Measurements from ENCODE around the gene LEFTY2. TPM values are rescaled to one million over a fixed set of nuclear protein-coding genes. Genes with fewer than 3 reads are reported as not detected.

Gene LEFTY2
- total RNA-seq, 1 experiment from 2014 or later, result not detected

GRCh38 chr1:225961659-225962439, 20.8 kb upstream of the LEFTY2 start:
- ChIA-PET POLR2A (interaction anchor here (0.6 to 1.6 kb wide), 5 partner anchors 11 to 79 kb away, joined by 3 to 5 read pairs (median 3); partner anchors contain the start of genes PYCR2 and TMEM63A), CTCF (interaction anchor here (0.6 to 1.8 kb wide), 13 partner anchors 10 to 190 kb away, joined by 3 to 6 read pairs (median 4); no protein-coding TSS in a partner anchor)
- intact Hi-C loops (cut with micrococcal nuclease), result no loop called here
- H3K36me3 Mint-ChIP-seq (ENCODE audit: insufficient read depth, unreplicated experiment), result no peaks in the 10 kb centered on the region
- no peak overlapping the region for H3K4me3 Mint-ChIP-seq (ENCODE audit: unreplicated experiment)
- no peak for TF ChIP-seq CTCF (IDR thresholded peaks at IDR 0.05; ENCODE audit: unreplicated experiment)
- H3K27ac Mint-ChIP-seq (ENCODE audit: low read depth, unreplicated experiment), result no peak overlapping the region
- H3K9me3 Mint-ChIP-seq (ENCODE audit: unreplicated experiment), result no peaks in the 10 kb centered on the region
- DNase-seq (ENCODE audit: unreplicated experiment), result no peak
- BruUV-seq (replicated peaks), result no TSS peak
- no peaks in the 10 kb centered on the region for H3K27me3 Mint-ChIP-seq (ENCODE audit: insufficient read depth, unreplicated experiment)
- peaks cover 5% of the 10 kb centered on the region for H3K4me1 Mint-ChIP-seq (ENCODE audit: insufficient read depth, unreplicated experiment)

- no peak for TF ChIP-seq CTCF (IDR thresholded peaks at IDR 0.05; ENCODE audit: unreplicated experiment)
- intact Hi-C loops (cut with micrococcal nuclease), result no loop called here
- no peak for DNase-seq (ENCODE audit: unreplicated experiment)
- Mint-ChIP-seq H3K4me3 (ENCODE audit: unreplicated experiment) (no peak overlapping the region), H3K27ac (ENCODE audit: low read depth, unreplicated experiment) (no peak overlapping the region), H3K27me3 (ENCODE audit: insufficient read depth, unreplicated experiment) (peaks cover 12% of the 10 kb centered on the region), H3K4me1 (ENCODE audit: insufficient read depth, unreplicated experiment) (peaks cover 11% of the 10 kb centered on the region), H3K36me3 (ENCODE audit: insufficient read depth, unreplicated experiment) (no peaks in the 10 kb centered on the region), H3K9me3 (ENCODE audit: unreplicated experiment) (peaks cover 7% of the 10 kb centered on the region)
- POLR2A ChIA-PET, result no interaction called here
- no TSS peak for BruUV-seq (replicated peaks)
- CTCF ChIA-PET, result interaction anchor here (0.5 to 1.6 kb wide), 3 partner anchors 19 to 81 kb away, joined by 3 to 5 read pairs (median 3); no protein-coding TSS in a partner anchor
Observed at GRCh38 chr1:225958041-225958440, 17.0 kb upstream of the LEFTY2 start.

- no TSS peak for BruUV-seq (replicated peaks)
- POLR2A ChIA-PET, result interaction anchor here (1.0 kb wide), 1 partner anchor 9 kb away, joined by 3 read pairs; no protein-coding TSS in a partner anchor
- peaks cover 7% of the 10 kb centered on the region for H3K9me3 Mint-ChIP-seq (ENCODE audit: unreplicated experiment)
Observed at GRCh38 chr1:225954753-225955152, 13.7 kb upstream of the LEFTY2 start.

More at GRCh38 chr1:225954753-225955152, 13.7 kb upstream of the LEFTY2 start:
- CTCF ChIA-PET, result interaction anchor here (0.5 to 1.0 kb wide), 3 partner anchors 10 to 356 kb away, joined by 3 to 4 read pairs (median 4); no protein-coding TSS in a partner anchor
- no peak for DNase-seq (ENCODE audit: unreplicated experiment)
- no peak for TF ChIP-seq CTCF (IDR thresholded peaks at IDR 0.05; ENCODE audit: unreplicated experiment)
- Mint-ChIP-seq H3K27me3 (ENCODE audit: insufficient read depth, unreplicated experiment) (peaks cover 24% of the 10 kb centered on the region), H3K27ac (ENCODE audit: low read depth, unreplicated experiment) (no peak overlapping the region), H3K36me3 (ENCODE audit: insufficient read depth, unreplicated experiment) (no peaks in the 10 kb centered on the region), H3K4me3 (ENCODE audit: unreplicated experiment) (no peak overlapping the region), H3K4me1 (ENCODE audit: insufficient read depth, unreplicated experiment) (peaks cover 5% of the 10 kb centered on the region)
- intact Hi-C loops (cut with micrococcal nuclease), result no loop called here

All from MCF 10A (cell line).